HG03378 (cell line): ENCODE measurements around the gene AAMDC.

Source experiments
- ATAC-seq: cut with Tn5 transposase; IDR thresholded peaks from one replicate; pipeline ENCODE4 v1.9.1; 2021; ENCODE audit warnings: mild to moderate bottlenecking, moderate library complexity; ENCODE audit not compliant: unreplicated experiment

The AAMDC gene

GRCh38 chr11:77820565-77821348 lies at the start of gene AAMDC, which contains the start of gene RSF1:
Gene AAMDC, plus strand, starts transcription at chr11:77821144. Its CDS starts 21,353 bp downstream, at chr11:77842497.
Gene RSF1, minus strand, starts transcription at chr11:77820722. Its CDS starts 8 bp downstream, at chr11:77820714.
- ATAC-seq: peak; percentile 86

- no peak for ATAC-seq
Observed at GRCh38 chr11:77775936-77776335, 45.0 kb upstream of the AAMDC start.

- ATAC-seq: no peak
Observed at GRCh38 chr11:77776455-77776854, 44.5 kb upstream of the AAMDC start.

GRCh38 chr11:77778118-77778517 lies 42.8 kb upstream of the AAMDC start:
- ATAC-seq: no peak

- no peak for ATAC-seq
Observed at GRCh38 chr11:77778549-77778948, 42.4 kb upstream of the AAMDC start.

GRCh38 chr11:77779935-77780334 lies 41.0 kb upstream of the AAMDC start:
- ATAC-seq: no peak

GRCh38 chr11:77783025-77783424 lies 37.9 kb upstream of the AAMDC start:
- ATAC-seq: no peak

GRCh38 chr11:77784572-77784971 lies 36.4 kb upstream of the AAMDC start:
- no peak for ATAC-seq

GRCh38 chr11:77789061-77789730 lies 31.7 kb upstream of the AAMDC start:
- ATAC-seq: no peak

GRCh38 chr11:77789731-77790476 lies 31.0 kb upstream of the AAMDC start:
- ATAC-seq: no peak

- no peak for ATAC-seq
Observed at GRCh38 chr11:77791301-77791700, 29.6 kb upstream of the AAMDC start.

- ATAC-seq: no peak
Observed at GRCh38 chr11:77793972-77794371, 27.0 kb upstream of the AAMDC start.

- no peak for ATAC-seq
Observed at GRCh38 chr11:77799338-77799737, 21.6 kb upstream of the AAMDC start.

GRCh38 chr11:77800449-77800848 lies 20.5 kb upstream of the AAMDC start:
- ATAC-seq: no peak

GRCh38 chr11:77801477-77801876 lies 19.5 kb upstream of the AAMDC start:
- no peak for ATAC-seq

- no peak for ATAC-seq
Observed at GRCh38 chr11:77806415-77806814, 14.5 kb upstream of the AAMDC start.

GRCh38 chr11:77806993-77807392 lies 14.0 kb upstream of the AAMDC start:
- no peak for ATAC-seq

GRCh38 chr11:77813256-77813655 lies 7.7 kb upstream of the AAMDC start:
- ATAC-seq: no peak

- ATAC-seq: no peak
Observed at GRCh38 chr11:77814848-77815247, 6.1 kb upstream of the AAMDC start.

GRCh38 chr11:77815459-77815858 lies 5.5 kb upstream of the AAMDC start:
- ATAC-seq: no peak

- ATAC-seq: peak; percentile 54
Observed at GRCh38 chr11:77819411-77819920, 1.5 kb upstream of the AAMDC start.
